Measurements from ENCODE around the gene NTNG2.

- TF ChIP-seq CTCF (IDR thresholded peaks at IDR 0.05 in 2 of 3, conservative IDR thresholded peaks at IDR 0.05 in 1 of 3; ENCODE audit: insufficient read depth in 2 of 3, low read depth in 1 of 3, low read length in 3 of 3) = no peak
- no peak for TF ChIP-seq PBX2 (CRISPR knock-in tag; IDR thresholded peaks at IDR 0.05; ENCODE audit: low read depth)
- no peak for TF ChIP-seq PBX2 (tag; conservative IDR thresholded peaks at IDR 0.05; ENCODE audit: low read depth)
- no peak for TF ChIP-seq ZBTB26 (CRISPR knock-in tag; IDR thresholded peaks at IDR 0.05)
- TF ChIP-seq NFIC (IDR thresholded peaks at IDR 0.05) = no peak
- no peak for TF ChIP-seq POLR2A (conservative IDR thresholded peaks at IDR 0.05)
- TF ChIP-seq HDAC2 (IDR thresholded peaks at IDR 0.05) = no peak
- no peak for TF ChIP-seq ZBTB8A (IDR thresholded peaks at IDR 0.05; ENCODE audit: partially characterized antibody)
- no peak for TF ChIP-seq KLF1 (tag; IDR thresholded peaks at IDR 0.05)
- no peak for TF ChIP-seq RBM15 (IDR thresholded peaks at IDR 0.05; ENCODE audit: insufficient read depth, low read length)
- TF ChIP-seq PHF8 (IDR thresholded peaks at IDR 0.05; ENCODE audit: borderline replicate concordance, low read length) = no peak
- TF ChIP-seq ELK3 (CRISPR knock-in tag; IDR thresholded peaks at IDR 0.05) = no peak
- TF ChIP-seq NONO (IDR thresholded peaks at IDR 0.05; ENCODE audit: low read depth in 2 of 2, low read length in 1 of 2) = no peak
These were observed 69.3 kb downstream of the NTNG2 start for GRCh38 chr9:132231019-132231701.
